ENCODE data around the gene MYL6.
"Not testable (repeated sequence)": the region's sequence is repeated elsewhere in the genome, so short reads cannot be mapped to it uniquely, and the experiment has no call there.

MYL6 gene

GRCh38 chr12:56193025-56193578 is 34.9 kb downstream of the MYL6 start:
- DNase-seq: peak; percentile 82 to 91

- not testable (repeated sequence) for DNase-seq
These were observed 38.8 kb downstream of the MYL6 start for GRCh38 chr12:56196818-56197550.

- DNase-seq: no peak
These were observed 39.9 kb downstream of the MYL6 start for GRCh38 chr12:56197921-56198635.

- no peak for DNase-seq
These were observed 40.7 kb downstream of the MYL6 start for GRCh38 chr12:56198836-56199235.

GRCh38 chr12:56202366-56202765 is 44.2 kb downstream of the MYL6 start:
- DNase-seq: no peak

- DNase-seq: no peak
These were observed 44.7 kb downstream of the MYL6 start for GRCh38 chr12:56202838-56203237.

- no peak for DNase-seq
These were observed 46.1 kb downstream of the MYL6 start for GRCh38 chr12:56204275-56204674.

GRCh38 chr12:56205445-56205844 is 47.3 kb downstream of the MYL6 start:
- DNase-seq: no peak

- peak; percentile 45 to 65 for DNase-seq
These were observed 48.5 kb downstream of the MYL6 start for GRCh38 chr12:56206452-56207166.

GRCh38 chr12:56208006-56208405 is 49.8 kb downstream of the MYL6 start:
- no peak for DNase-seq

Measured in SHP77 (cell line).